ENCODE measurements around the gene SLC44A3. TPM values are rescaled to one million over a fixed set of nuclear protein-coding genes. Genes with fewer than 3 reads are reported as not detected.

The SLC44A3 gene, protein sequence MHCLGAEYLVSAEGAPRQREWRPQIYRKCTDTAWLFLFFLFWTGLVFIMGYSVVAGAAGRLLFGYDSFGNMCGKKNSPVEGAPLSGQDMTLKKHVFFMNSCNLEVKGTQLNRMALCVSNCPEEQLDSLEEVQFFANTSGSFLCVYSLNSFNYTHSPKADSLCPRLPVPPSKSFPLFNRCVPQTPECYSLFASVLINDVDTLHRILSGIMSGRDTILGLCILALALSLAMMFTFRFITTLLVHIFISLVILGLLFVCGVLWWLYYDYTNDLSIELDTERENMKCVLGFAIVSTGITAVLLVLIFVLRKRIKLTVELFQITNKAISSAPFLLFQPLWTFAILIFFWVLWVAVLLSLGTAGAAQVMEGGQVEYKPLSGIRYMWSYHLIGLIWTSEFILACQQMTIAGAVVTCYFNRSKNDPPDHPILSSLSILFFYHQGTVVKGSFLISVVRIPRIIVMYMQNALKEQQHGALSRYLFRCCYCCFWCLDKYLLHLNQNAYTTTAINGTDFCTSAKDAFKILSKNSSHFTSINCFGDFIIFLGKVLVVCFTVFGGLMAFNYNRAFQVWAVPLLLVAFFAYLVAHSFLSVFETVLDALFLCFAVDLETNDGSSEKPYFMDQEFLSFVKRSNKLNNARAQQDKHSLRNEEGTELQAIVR
- 5.4 and 6.5 TPM in 2 replicates for polyA plus RNA-seq (2011; rRNA removed)
- polyA plus RNA-seq (2012; cell fraction: cytosol; rRNA removed), result 1.1 and 1.5 TPM in 2 replicates
- 0.58 and 0.87 TPM in 2 replicates for polyA plus RNA-seq (2012; cell fraction: nucleus; rRNA removed)
- 1.9 to 2.3 TPM (median 2.2 TPM) in 3 replicates for polyA plus RNA-seq (2017; fragmentation: RNase III; extraction: RNeasy Plus Mini Kit Qiagen cat#74134 plus additional on column Dnase treatment)
- 4.5 TPM in 2 replicates for polyA minus RNA-seq (2011; rRNA and poly(A)+ RNA removed)

DNA sequence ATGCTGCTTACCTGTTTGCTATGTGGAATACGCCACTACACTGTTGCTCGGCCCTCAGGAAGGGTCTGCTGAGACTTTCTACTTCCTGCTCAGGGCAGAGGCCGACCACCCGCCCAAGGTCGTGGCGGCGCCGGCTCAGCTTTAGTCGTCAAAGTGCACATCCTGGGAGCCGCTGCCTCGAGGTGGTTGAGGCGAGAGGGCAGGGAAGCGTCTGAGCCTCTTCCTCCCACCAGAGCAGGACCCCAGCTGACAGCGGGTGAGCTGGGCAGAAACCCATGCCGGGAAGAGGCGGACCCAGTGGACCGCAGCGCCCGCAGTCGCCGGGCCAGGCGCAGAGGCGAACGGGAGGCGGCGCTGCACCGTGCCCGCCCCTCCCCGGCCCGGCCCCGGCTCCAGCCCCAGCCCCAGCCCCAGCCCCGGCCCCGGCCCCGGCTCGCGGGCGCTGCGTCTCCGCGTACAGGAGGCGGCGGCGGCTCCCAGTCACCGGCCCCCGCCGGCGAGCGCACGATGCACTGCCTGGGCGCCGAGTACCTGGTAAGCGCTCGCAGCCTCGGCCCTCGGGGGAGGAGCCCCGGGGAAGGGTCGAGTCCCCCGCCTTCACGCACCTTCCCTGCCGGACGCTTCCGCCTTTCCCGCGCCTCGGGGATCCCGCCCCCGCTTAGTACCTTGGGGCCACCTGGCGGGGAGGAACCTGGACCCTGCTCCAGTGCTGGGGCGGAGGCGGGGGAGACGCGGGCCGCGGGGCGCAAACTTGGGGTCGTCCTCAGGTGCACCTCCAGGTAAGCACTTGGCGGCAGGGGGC, at the start of gene SLC44A3:
SLC44A3 (plus strand) TSS at position 413 of the 802 bp plus-strand sequence; CDS start at position 508, 95 bp downstream.
- Histone ChIP-seq H3K4me3 (peak within 1 kb of the TSS; percentile 76), H3K4me2 (peak within 1 kb of the TSS; percentile 89), H3K4me1 (peaks cover 11% of the 10 kb centered on the region; the same call in 1 of the 3 replicates), H3K27ac (peak within 1 kb of the TSS; percentile 82 to 94), H3K9me3 (no peaks in the 10 kb centered on the region)
- FAIRE-seq, result no peak
- WGBS (ENCODE audit: missing lambda C conversion rate), result 2% methylated on average over 17 of the region's 77 CpGs
- ChIA-PET POLR2A (no interaction called here), CTCF (interaction anchor here (0.6 to 1.7 kb wide), 7 partner anchors 8 to 418 kb away, joined by 3 to 7 read pairs (median 4); no protein-coding TSS in a partner anchor)
- no peak for TF ChIP-seq CHD2 (IDR thresholded peaks at IDR 0.05; ENCODE audit: low read length, partially characterized antibody)
- peak; percentile 34; the same call in 1 of the 3 replicates for TF ChIP-seq SMC3 (IDR thresholded peaks at IDR 0.05)
- no peak for TF ChIP-seq KDM5A (IDR thresholded peaks at IDR 0.05)
- TF ChIP-seq, protein P1, sequence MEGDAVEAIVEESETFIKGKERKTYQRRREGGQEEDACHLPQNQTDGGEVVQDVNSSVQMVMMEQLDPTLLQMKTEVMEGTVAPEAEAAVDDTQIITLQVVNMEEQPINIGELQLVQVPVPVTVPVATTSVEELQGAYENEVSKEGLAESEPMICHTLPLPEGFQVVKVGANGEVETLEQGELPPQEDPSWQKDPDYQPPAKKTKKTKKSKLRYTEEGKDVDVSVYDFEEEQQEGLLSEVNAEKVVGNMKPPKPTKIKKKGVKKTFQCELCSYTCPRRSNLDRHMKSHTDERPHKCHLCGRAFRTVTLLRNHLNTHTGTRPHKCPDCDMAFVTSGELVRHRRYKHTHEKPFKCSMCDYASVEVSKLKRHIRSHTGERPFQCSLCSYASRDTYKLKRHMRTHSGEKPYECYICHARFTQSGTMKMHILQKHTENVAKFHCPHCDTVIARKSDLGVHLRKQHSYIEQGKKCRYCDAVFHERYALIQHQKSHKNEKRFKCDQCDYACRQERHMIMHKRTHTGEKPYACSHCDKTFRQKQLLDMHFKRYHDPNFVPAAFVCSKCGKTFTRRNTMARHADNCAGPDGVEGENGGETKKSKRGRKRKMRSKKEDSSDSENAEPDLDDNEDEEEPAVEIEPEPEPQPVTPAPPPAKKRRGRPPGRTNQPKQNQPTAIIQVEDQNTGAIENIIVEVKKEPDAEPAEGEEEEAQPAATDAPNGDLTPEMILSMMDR (IDR thresholded peaks at IDR 0.05), result peak; percentile 41
- peak; percentile 29; the same call in 1 of the 2 replicates for TF ChIP-seq POLR2A (IDR thresholded peaks at IDR 0.05; ENCODE audit: low read length)
- peak; percentile 20 to 35 for DNase-seq (ENCODE audit: low read depth in 1 of 2, low spot score in 1 of 2)
- ATAC-seq, result peak; percentile 98 to 99

DNA sequence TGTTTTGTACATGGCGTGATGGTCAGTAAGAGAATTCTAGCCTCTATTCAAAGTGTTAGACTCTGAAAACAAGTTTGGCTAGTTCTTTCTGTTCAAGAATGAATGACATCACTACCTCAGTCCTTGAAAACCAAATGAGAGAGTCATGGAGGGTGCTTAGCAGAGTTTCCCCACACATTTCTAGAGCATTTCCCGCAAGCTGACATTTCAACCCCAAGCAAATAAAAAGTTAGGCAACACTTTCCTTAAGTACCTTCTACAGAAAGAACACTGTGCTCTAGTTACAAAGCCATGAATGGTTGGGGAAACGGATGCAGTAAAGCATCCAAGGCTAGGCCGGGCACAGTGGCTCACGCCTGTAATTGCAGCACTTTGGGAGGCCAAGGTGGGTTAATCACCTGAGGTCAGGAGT, 47.9 kb upstream of the SLC44A3 start:
- no peak for ATAC-seq
- 89% methylated on average over 5 of the region's 5 CpGs for WGBS (ENCODE audit: missing lambda C conversion rate)
- POLR2A ChIA-PET, result no interaction called here
- DNase-seq (ENCODE audit: low read depth in 1 of 2, low spot score in 1 of 2), result no peak
- Histone ChIP-seq H3K27ac (no peak overlapping the region), H3K4me2 (no peak overlapping the region), H3K4me1 (peaks cover 14% of the 10 kb centered on the region), H3K4me3 (no peak overlapping the region), H3K9me3 (no peaks in the 10 kb centered on the region)
- TF ChIP-seq RNF2 (IDR thresholded peaks at IDR 0.05; ENCODE audit: borderline replicate concordance, low read depth), result no peak
- TF ChIP-seq CHD2 (IDR thresholded peaks at IDR 0.05; ENCODE audit: low read length, partially characterized antibody), result no peak
- TF ChIP-seq RCOR1 (IDR thresholded peaks at IDR 0.05; ENCODE audit: low read depth, low read length), result no peak
- no peak for TF ChIP-seq HEYL (CRISPR knock-in tag; IDR thresholded peaks at IDR 0.05)
- no peak for TF ChIP-seq JUN (IDR thresholded peaks at IDR 0.05)
- TF ChIP-seq CBX8 (IDR thresholded peaks at IDR 0.05), result no peak
- no peak for TF ChIP-seq SMC3 (IDR thresholded peaks at IDR 0.05)
- TF ChIP-seq POLR2AphosphoS2 (conservative IDR thresholded peaks at IDR 0.05; ENCODE audit: low read length), result no peak
- no peak for TF ChIP-seq CBX2 (IDR thresholded peaks at IDR 0.05; ENCODE audit: borderline replicate concordance, low read depth)
- no peak for TF ChIP-seq GATA3 (IDR thresholded peaks at IDR 0.05; ENCODE audit: borderline replicate concordance)
- TF ChIP-seq CEBPB (IDR thresholded peaks at IDR 0.05), result no peak
- FAIRE-seq, result no peak
- CTCF ChIA-PET, result no interaction called here

DNA sequence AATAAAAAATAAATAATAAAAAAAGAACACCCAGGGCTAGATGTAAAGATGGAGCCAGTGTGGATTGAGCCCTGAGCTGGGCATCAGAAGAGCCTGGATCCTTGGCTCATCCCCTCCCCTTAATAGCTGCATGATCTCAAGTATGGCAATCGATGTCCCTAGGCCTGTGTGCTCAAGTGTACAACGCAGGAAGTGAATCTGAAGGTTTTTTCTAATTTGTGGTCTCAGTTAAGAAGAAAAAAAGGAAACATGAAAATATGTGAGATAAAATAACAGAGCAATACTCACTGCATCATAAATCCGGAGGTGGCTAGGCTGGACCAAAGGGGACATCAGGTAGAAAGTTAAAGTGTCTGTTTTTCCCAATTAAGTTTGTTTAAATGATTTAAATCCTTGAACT, 47.3 kb upstream of the SLC44A3 start:
- ATAC-seq, result no peak
- H3K27ac ChIP-seq, result peak overlapping the region in 1 of 2 experiments; percentile 58; a peak in 1 of 6 replicates
- peaks cover 14% of the 10 kb centered on the region for H3K4me1 ChIP-seq
- no peak overlapping the region for H3K4me2 ChIP-seq
- ChIA-PET CTCF (no interaction called here), POLR2A (no interaction called here)
- FAIRE-seq, result no peak
- 80% methylated on average over 3 of the region's 3 CpGs for WGBS (ENCODE audit: missing lambda C conversion rate)
- DNase-seq (ENCODE audit: low read depth in 1 of 2, low spot score in 1 of 2), result no peak
- TF ChIP-seq HOXA7 (CRISPR knock-in tag; IDR thresholded peaks at IDR 0.05) (no peak), GATA3 (IDR thresholded peaks at IDR 0.05; ENCODE audit: borderline replicate concordance) (no peak), MAZ (IDR thresholded peaks at IDR 0.05; ENCODE audit: borderline replicate concordance, low read depth, low read length) (no peak), EP300 (IDR thresholded peaks at IDR 0.05) (no peak), EHMT2 (IDR thresholded peaks at IDR 0.05; ENCODE audit: low read depth) (no peak)
- TF ChIP-seq, protein P2, sequence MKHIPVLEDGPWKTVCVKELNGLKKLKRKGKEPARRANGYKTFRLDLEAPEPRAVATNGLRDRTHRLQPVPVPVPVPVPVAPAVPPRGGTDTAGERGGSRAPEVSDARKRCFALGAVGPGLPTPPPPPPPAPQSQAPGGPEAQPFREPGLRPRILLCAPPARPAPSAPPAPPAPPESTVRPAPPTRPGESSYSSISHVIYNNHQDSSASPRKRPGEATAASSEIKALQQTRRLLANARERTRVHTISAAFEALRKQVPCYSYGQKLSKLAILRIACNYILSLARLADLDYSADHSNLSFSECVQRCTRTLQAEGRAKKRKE (CRISPR knock-in tag; IDR thresholded peaks at IDR 0.05; ENCODE audit: low read depth), result no peak
- no peaks in the 10 kb centered on the region for H3K9me3 ChIP-seq
- no peak overlapping the region for H3K4me3 ChIP-seq
